ENCODE results near the gene RASGRP3.

GRCh38 chr2:33522576-33522975 lies 46.1 kb downstream of the RASGRP3 start:
- TF ChIP-seq CTCF (IDR thresholded peaks at IDR 0.05) (no peak), POLR2A (IDR thresholded peaks at IDR 0.05; ENCODE audit: low read depth) (no peak), POLR2AphosphoS5 (IDR thresholded peaks at IDR 0.05) (no peak)
